Lower leg skin (tissue), 3 donors: ENCODE measurements around the gene ZNF804B.

Experiments
- CTCF ChIP-seq, 3 donors: fragments of 450-650 bp; IDR thresholded peaks; one replicate each; pipeline ENCODE4 v1.5.1; 2016; ENCODE audit warnings: antibody characterized with exemption in 3 of 3, mild to moderate bottlenecking in 3 of 3, moderate library complexity in 2 of 3
- POLR2A ChIP-seq, 2 donors: fragments of 450-650 bp; IDR thresholded peaks; one replicate each; pipeline ENCODE4 v1.6.1; 2016 to 2017; ENCODE audit warnings: antibody characterized with exemption in 2 of 2, mild to moderate bottlenecking in 1 of 2, moderate library complexity in 1 of 2

- no peak for TF ChIP-seq POLR2A (IDR thresholded peaks at IDR 0.05)
- no peak for TF ChIP-seq CTCF (IDR thresholded peaks at IDR 0.05)
Observed at GRCh38 chr7:89017695-89018094, 258.2 kb downstream of the ZNF804B start.
